GM12878 (cell line): ENCODE measurements around the gene SULF2.

Source experiments
- CTCF ChIP-seq, 3 experiments: IDR thresholded peaks in 2 of 3; conservative IDR thresholded peaks in 1 of 3; 2 replicates each; pipeline ENCODE4 v1.5.1; 2011; ENCODE audit warnings: low read depth in 3 of 3, low read length in 3 of 3, mild to moderate bottlenecking in 3 of 3, control low read depth in 2 of 3, moderate library complexity in 2 of 3, inconsistent platforms in 1 of 3, mixed read lengths in 1 of 3; ENCODE audit not compliant: control insufficient read depth in 2 of 3, insufficient read depth in 1 of 3; ENCODE audit errors: extremely low read depth in 1 of 3
- ESRRA ChIP-seq: IDR thresholded peaks from 2 replicates; pipeline ENCODE4 v1.6.1; 2012; ENCODE audit warnings: mild to moderate bottlenecking, low read length, improper control_type of control experiment
- NFYA ChIP-seq: IDR thresholded peaks from 2 replicates; pipeline ENCODE4 v1.6.1; 2011; ENCODE audit warnings: low read depth, mild to moderate bottlenecking, low read length, improper control_type of control experiment, borderline replicate concordance
- TF ChIP-seq, protein P1 (sequence below): IDR thresholded peaks from 2 replicates; pipeline ENCODE4 v1.6.1; 2012; ENCODE audit warnings: improper control_type of control experiment, low read depth, low read length; ENCODE audit not compliant: insufficient replicate concordance

DNA sequence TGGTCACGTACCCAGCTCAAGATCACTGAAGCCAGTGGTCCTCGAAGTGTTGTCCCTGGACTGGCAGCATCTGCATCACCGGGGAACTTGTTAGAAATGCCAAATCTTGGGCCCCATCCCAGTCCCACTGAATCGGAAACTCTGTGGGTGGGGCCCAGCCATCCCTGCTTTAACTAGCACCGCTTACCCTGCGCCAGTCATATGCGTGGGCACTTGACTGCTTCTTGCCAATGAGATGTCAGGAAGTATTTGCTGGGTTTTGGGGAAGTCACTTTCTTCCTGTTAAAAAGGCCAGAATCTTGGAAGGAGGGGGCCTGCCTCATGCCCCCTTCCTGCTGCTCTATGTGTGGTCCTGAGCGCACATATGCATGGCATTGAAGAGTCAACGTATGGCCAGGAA lies 11.7 kb upstream of the SULF2 start:
- TF ChIP-seq ESRRA (no peak), CTCF (IDR thresholded peaks at IDR 0.05 in 2 of 3, conservative IDR thresholded peaks at IDR 0.05 in 1 of 3; ENCODE audit: control insufficient read depth in 2 of 3, extremely low read depth in 1 of 3, insufficient read depth in 1 of 3, low read depth in 3 of 3, low read length in 3 of 3) (no peak), NFYA (no peak)
- TF ChIP-seq, protein P1, sequence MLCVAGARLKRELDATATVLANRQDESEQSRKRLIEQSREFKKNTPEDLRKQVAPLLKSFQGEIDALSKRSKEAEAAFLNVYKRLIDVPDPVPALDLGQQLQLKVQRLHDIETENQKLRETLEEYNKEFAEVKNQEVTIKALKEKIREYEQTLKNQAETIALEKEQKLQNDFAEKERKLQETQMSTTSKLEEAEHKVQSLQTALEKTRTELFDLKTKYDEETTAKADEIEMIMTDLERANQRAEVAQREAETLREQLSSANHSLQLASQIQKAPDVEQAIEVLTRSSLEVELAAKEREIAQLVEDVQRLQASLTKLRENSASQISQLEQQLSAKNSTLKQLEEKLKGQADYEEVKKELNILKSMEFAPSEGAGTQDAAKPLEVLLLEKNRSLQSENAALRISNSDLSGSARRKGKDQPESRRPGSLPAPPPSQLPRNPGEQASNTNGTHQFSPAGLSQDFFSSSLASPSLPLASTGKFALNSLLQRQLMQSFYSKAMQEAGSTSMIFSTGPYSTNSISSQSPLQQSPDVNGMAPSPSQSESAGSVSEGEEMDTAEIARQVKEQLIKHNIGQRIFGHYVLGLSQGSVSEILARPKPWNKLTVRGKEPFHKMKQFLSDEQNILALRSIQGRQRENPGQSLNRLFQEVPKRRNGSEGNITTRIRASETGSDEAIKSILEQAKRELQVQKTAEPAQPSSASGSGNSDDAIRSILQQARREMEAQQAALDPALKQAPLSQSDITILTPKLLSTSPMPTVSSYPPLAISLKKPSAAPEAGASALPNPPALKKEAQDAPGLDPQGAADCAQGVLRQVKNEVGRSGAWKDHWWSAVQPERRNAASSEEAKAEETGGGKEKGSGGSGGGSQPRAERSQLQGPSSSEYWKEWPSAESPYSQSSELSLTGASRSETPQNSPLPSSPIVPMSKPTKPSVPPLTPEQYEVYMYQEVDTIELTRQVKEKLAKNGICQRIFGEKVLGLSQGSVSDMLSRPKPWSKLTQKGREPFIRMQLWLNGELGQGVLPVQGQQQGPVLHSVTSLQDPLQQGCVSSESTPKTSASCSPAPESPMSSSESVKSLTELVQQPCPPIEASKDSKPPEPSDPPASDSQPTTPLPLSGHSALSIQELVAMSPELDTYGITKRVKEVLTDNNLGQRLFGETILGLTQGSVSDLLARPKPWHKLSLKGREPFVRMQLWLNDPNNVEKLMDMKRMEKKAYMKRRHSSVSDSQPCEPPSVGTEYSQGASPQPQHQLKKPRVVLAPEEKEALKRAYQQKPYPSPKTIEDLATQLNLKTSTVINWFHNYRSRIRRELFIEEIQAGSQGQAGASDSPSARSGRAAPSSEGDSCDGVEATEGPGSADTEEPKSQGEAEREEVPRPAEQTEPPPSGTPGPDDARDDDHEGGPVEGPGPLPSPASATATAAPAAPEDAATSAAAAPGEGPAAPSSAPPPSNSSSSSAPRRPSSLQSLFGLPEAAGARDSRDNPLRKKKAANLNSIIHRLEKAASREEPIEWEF = no peak
